OCI-LY1 (cell line): ENCODE data around the gene ADCYAP1R1.

Source experiments
- CTCF ChIP-seq: fragments of 200-600 bp; sonication (generic), shearing (Covaris generic); IDR thresholded peaks from 2 replicates; pipeline ENCODE4 v1.5.1; 2017; ENCODE audit warnings: mild to moderate bottlenecking, antibody characterized with exemption, low read length, moderate library complexity, mixed read lengths
- EZH2 ChIP-seq: fragments of 200-600 bp; sonication (generic), shearing (Covaris generic); IDR thresholded peaks from 2 replicates; pipeline ENCODE4 v1.8.0; 2017; ENCODE audit warnings: borderline replicate concordance, mixed run types, mild to moderate bottlenecking, antibody characterized with exemption, low read length, moderate library complexity, mixed read lengths

GRCh38 chr7:31058688-31059087, 6.6 kb downstream of the ADCYAP1R1 start:
- no peak for TF ChIP-seq CTCF
- TF ChIP-seq EZH2, result no peak
